Neural progenitor cell (in vitro differentiated cells): ENCODE measurements around the gene COL19A1. TPM values are rescaled to one million over a fixed set of nuclear protein-coding genes. Genes with fewer than 3 reads are reported as not detected.

Experiments
- DNase-seq: peaks from one replicate; pipeline ENCODE4 v3.0.0-alpha.2; 2016; ENCODE audit warnings: low spot score
- H2AFZ ChIP-seq: fragments of 200-600 bp; sonication (generic); replicated peaks from 2 replicates; pipeline ENCODE4 v1.6.1; 2016; ENCODE audit warnings: antibody characterized with exemption
- H3F3A ChIP-seq: fragments of 200-600 bp; sonication (generic); 2 replicates; pipeline ENCODE4 v1.6.1; 2016; ENCODE audit warnings: antibody characterized with exemption, low read depth
- H3K27ac ChIP-seq: fragments of 200-600 bp; sonication (generic); 2 replicates; pipeline ENCODE4 v1.5.1; 2016; ENCODE audit warnings: mild to moderate bottlenecking
- H3K27me3 ChIP-seq: fragments of 200-600 bp; sonication (generic); 2 replicates; pipeline ENCODE4 v1.6.1; 2016; ENCODE audit warnings: mild to moderate bottlenecking, moderate library complexity
- H3K36me3 ChIP-seq: fragments of 200-600 bp; sonication (generic); 2 replicates; pipeline ENCODE4 v1.5.1; 2016
- H3K4me1 ChIP-seq: fragments of 200-600 bp; sonication (generic); 2 replicates; pipeline ENCODE4 v1.6.1; 2016; ENCODE audit warnings: mixed run types
- H3K4me2 ChIP-seq: fragments of 200-600 bp; sonication (generic); 2 replicates; pipeline ENCODE4 v1.6.1; 2016
- H3K4me3 ChIP-seq: fragments of 200-600 bp; sonication (generic); 2 replicates; pipeline ENCODE4 v1.5.1; 2016
- H3K79me2 ChIP-seq: fragments of 200-600 bp; sonication (generic); 2 replicates; pipeline ENCODE4 v1.6.1; 2016; ENCODE audit warnings: low read depth
- H3K9ac ChIP-seq: fragments of 200-600 bp; sonication (generic); 2 replicates; pipeline ENCODE4 v1.6.1; 2016
- H3K9me3 ChIP-seq: fragments of 200-600 bp; sonication (generic); 2 replicates; pipeline ENCODE4 v1.5.1; 2016; ENCODE audit warnings: low read depth
- H4K20me1 ChIP-seq: fragments of 200-600 bp; sonication (generic); 2 replicates; pipeline ENCODE4 v1.6.1; 2016; ENCODE audit warnings: low read depth
- H3K27ac Mint-ChIP-seq: 3 replicates; pipeline ENCODE4 v1.8.0; 2021; ENCODE audit warnings: mixed read lengths
- H3K27me3 Mint-ChIP-seq: 2 replicates; pipeline ENCODE4 v1.8.0; 2022; ENCODE audit warnings: low read depth, mild to moderate bottlenecking, inconsistent platforms, moderate library complexity, mixed read lengths; ENCODE audit not compliant: insufficient read depth
- H3K36me3 Mint-ChIP-seq: 3 replicates; pipeline ENCODE4 v1.8.0; 2021; ENCODE audit warnings: mixed read lengths
- H3K4me1 Mint-ChIP-seq: 3 replicates; pipeline ENCODE4 v1.8.0; 2021; ENCODE audit warnings: mixed read lengths
- H3K4me3 Mint-ChIP-seq: 3 replicates; pipeline ENCODE4 v1.8.0; 2021; ENCODE audit warnings: mild to moderate bottlenecking, moderate library complexity, mixed read lengths
- H3K9me3 Mint-ChIP-seq: 3 replicates; pipeline ENCODE4 v1.8.0; 2020; ENCODE audit warnings: mixed read lengths
- CTCF ChIP-seq: fragments of 200-600 bp; sonication (generic); IDR thresholded peaks from 2 replicates; pipeline ENCODE4 v1.5.1; 2017; ENCODE audit warnings: antibody characterized with exemption, mild to moderate bottlenecking
- EZH2 ChIP-seq: fragments of 200-600 bp; sonication (generic); IDR thresholded peaks from 2 replicates; pipeline ENCODE4 v1.6.1; 2017; ENCODE audit warnings: antibody characterized with exemption, mild to moderate bottlenecking, moderate library complexity
- EZH2phosphoT487 ChIP-seq: fragments of 200-600 bp; sonication (generic); IDR thresholded peaks from 2 replicates; pipeline ENCODE4 v1.6.1; 2017; ENCODE audit warnings: antibody characterized with exemption
- total RNA-seq: library from RNA; depleted of rRNA; stranded (reverse); fragments of >200 nt; gene quantifications from 2 replicates; pipeline ENCODE4 v1.2.3, GENCODE V29; 2015; ENCODE audit warnings: low replicate concordance

The COL19A1 gene
- total RNA-seq, 1 donor from 2014 or later = not detected

- H3K9me3 ChIP-seq = no peaks in the 10 kb centered on the region
- Mint-ChIP-seq H3K27ac (no peak overlapping the region), H3K9me3 (no peaks in the 10 kb centered on the region), H3K4me1 (peaks cover 23% of the 10 kb centered on the region), H3K4me3 (no peak overlapping the region), H3K36me3 (no peaks in the 10 kb centered on the region), H3K27me3 (peaks cover 12% of the 10 kb centered on the region)
- peaks cover 22% of the 10 kb centered on the region for H3K4me1 ChIP-seq
- peaks cover 3% of the 10 kb centered on the region for H4K20me1 ChIP-seq
- H2AFZ ChIP-seq = no peak overlapping the region
- H3K27ac ChIP-seq = no peak overlapping the region
- no peak overlapping the region for H3K9ac ChIP-seq
- no peak overlapping the region for H3K4me3 ChIP-seq
- no peak for DNase-seq
- TF ChIP-seq EZH2 (no peak), CTCF (no peak), EZH2phosphoT487 (no peak)
- H3K4me2 ChIP-seq = no peak overlapping the region
- H3K79me2 ChIP-seq = no peaks in the 10 kb centered on the region
- peaks cover 58% of the 10 kb centered on the region for H3K27me3 ChIP-seq
- H3F3A ChIP-seq = peaks cover 21% of the 10 kb centered on the region
- no peaks in the 10 kb centered on the region for H3K36me3 ChIP-seq
These were observed 1.2 kb upstream of the COL19A1 start for GRCh38 chr6:69865126-69865525.

GRCh38 chr6:69866770-69867638 lies 648 bp downstream of the COL19A1 start:
- Histone ChIP-seq H4K20me1 (peaks cover 3% of the 10 kb centered on the region), H3K9me3 (no peaks in the 10 kb centered on the region), H3K79me2 (no peaks in the 10 kb centered on the region), H3K36me3 (no peaks in the 10 kb centered on the region), H2AFZ (peak overlapping the region; percentile 100), H3K27me3 (peaks cover 58% of the 10 kb centered on the region), H3F3A (peaks cover 21% of the 10 kb centered on the region), H3K9ac (no peak overlapping the region), H3K4me1 (peaks cover 22% of the 10 kb centered on the region), H3K4me2 (peak overlapping the region; percentile 99), H3K27ac (no peak overlapping the region), H3K4me3 (peak overlapping the region; percentile 80)
- Mint-ChIP-seq H3K27me3 (peaks cover 14% of the 10 kb centered on the region), H3K9me3 (no peaks in the 10 kb centered on the region), H3K27ac (no peak overlapping the region), H3K4me3 (peak overlapping the region; percentile 90), H3K36me3 (no peaks in the 10 kb centered on the region), H3K4me1 (peaks cover 23% of the 10 kb centered on the region)
- TF ChIP-seq EZH2phosphoT487 (peak; percentile 57), EZH2 (peak; percentile 76), CTCF (peak; percentile 40)
- DNase-seq = peak; percentile 90

DNA sequence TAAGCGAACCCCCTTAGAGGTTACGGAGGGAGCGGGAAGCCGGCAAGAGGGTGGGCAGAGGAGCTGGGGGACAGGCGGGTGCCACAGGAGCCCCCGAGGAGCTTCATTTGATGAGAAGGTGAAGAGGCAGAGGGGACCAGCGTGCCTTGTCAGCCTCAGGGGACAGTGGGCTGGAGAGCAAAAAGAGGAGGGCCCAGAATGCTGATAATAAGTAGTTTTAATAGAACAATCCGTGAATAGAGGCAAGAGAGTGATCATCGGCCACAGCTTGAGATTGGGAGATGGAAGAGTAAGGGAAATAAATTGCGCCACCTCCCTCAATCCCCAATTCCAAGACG lies 1.3 kb downstream of the COL19A1 start:
- Histone ChIP-seq H3K36me3 (no peaks in the 10 kb centered on the region), H3K4me2 (peak overlapping the region; percentile 99), H3K27ac (no peak overlapping the region), H2AFZ (peak overlapping the region; percentile 100), H3K9me3 (no peaks in the 10 kb centered on the region), H3K4me1 (peaks cover 22% of the 10 kb centered on the region), H3F3A (peaks cover 21% of the 10 kb centered on the region), H3K27me3 (peaks cover 58% of the 10 kb centered on the region), H4K20me1 (peaks cover 3% of the 10 kb centered on the region), H3K9ac (no peak overlapping the region), H3K79me2 (no peaks in the 10 kb centered on the region), H3K4me3 (peak overlapping the region; percentile 80)
- Mint-ChIP-seq H3K4me1 (peaks cover 23% of the 10 kb centered on the region), H3K36me3 (no peaks in the 10 kb centered on the region), H3K27ac (no peak overlapping the region), H3K4me3 (peak overlapping the region; percentile 85), H3K9me3 (no peaks in the 10 kb centered on the region), H3K27me3 (peaks cover 14% of the 10 kb centered on the region)
- peak; percentile 47 for DNase-seq
- TF ChIP-seq EZH2phosphoT487 (no peak), EZH2 (no peak), CTCF (no peak)
